WTC11 (cell line): ENCODE measurements around the gene RUNX1. TPM values are rescaled to one million over a fixed set of nuclear protein-coding genes. Genes with fewer than 3 reads are reported as not detected.

Experiments used
- ATAC-seq: fragments of 200-7000 bp; cut with Tn5 transposase; 2 replicates; pipeline ENCODE4 v1.10.0; 2021; ENCODE audit warnings: mild to moderate bottlenecking, moderate library complexity
- CTCF ChIA-PET: fragments of 300-600 bp; sonication (Branson Sonifier 250); formaldehyde crosslinking; loops from one replicate; lab custom pipeline; 2021; ENCODE audit warnings: antibody characterized with exemption; lab: Charles Lee
- POLR2A ChIA-PET: fragments of 350-600 bp; sonication (Branson Sonifier 250); formaldehyde crosslinking; loops from one replicate; lab custom pipeline; 2021; ENCODE audit warnings: antibody characterized with exemption; lab: Charles Lee
- DNase-seq: peaks from one replicate; pipeline ENCODE4 v3.0.0; 2021; ENCODE audit warnings: low spot score
- H3K27ac Mint-ChIP-seq: 2 replicates; pipeline ENCODE4 v1.8.0; 2021; ENCODE audit warnings: mixed read lengths
- H3K27me3 Mint-ChIP-seq: 2 replicates; pipeline ENCODE4 v1.8.0; 2021; ENCODE audit warnings: low read depth, mild to moderate bottlenecking, moderate library complexity, mixed read lengths
- H3K36me3 Mint-ChIP-seq: 2 replicates; pipeline ENCODE4 v1.8.0; 2021; ENCODE audit warnings: mixed read lengths
- H3K4me1 Mint-ChIP-seq: 2 replicates; pipeline ENCODE4 v1.8.0; 2022; ENCODE audit warnings: mixed read lengths
- H3K4me3 Mint-ChIP-seq: 2 replicates; pipeline ENCODE4 v1.8.0; 2021; ENCODE audit warnings: mild to moderate bottlenecking, moderate library complexity, mixed read lengths
- H3K9me3 Mint-ChIP-seq: 2 replicates; pipeline ENCODE4 v1.8.0; 2021; ENCODE audit warnings: mixed read lengths
- ETV6 ChIP-seq: sonication (generic); formaldehyde crosslinking; IDR thresholded peaks from 2 replicates; pipeline ENCODE4 v1.8.1; 2022; ENCODE audit warnings: mild to moderate bottlenecking, missing genetic modification reagents
- GABPB1 ChIP-seq: sonication (generic); formaldehyde crosslinking; IDR thresholded peaks from 2 replicates; pipeline ENCODE4 v1.8.1; 2023; ENCODE audit warnings: mild to moderate bottlenecking, missing genetic modification reagents
- NFYB ChIP-seq: sonication (generic); formaldehyde crosslinking; conservative IDR thresholded peaks from 2 replicates; pipeline ENCODE4 v1.8.0; 2022; ENCODE audit warnings: low read depth, missing genetic modification reagents
- NR2C2 ChIP-seq: sonication (generic); formaldehyde crosslinking; IDR thresholded peaks from 2 replicates; pipeline ENCODE4 v1.8.0; 2022; ENCODE audit warnings: mild to moderate bottlenecking, missing genetic modification reagents
- RELA ChIP-seq: sonication (generic); formaldehyde crosslinking; IDR thresholded peaks from 2 replicates; pipeline ENCODE4 v1.8.1; 2022; ENCODE audit warnings: missing genetic modification reagents, mild to moderate bottlenecking, borderline replicate concordance
- ZNF219 ChIP-seq: sonication (generic); formaldehyde crosslinking; IDR thresholded peaks from 2 replicates; pipeline ENCODE4 v1.8.0; 2023; ENCODE audit warnings: missing genetic modification reagents, mild to moderate bottlenecking, borderline replicate concordance
- ZNF671 ChIP-seq: fragments of 250-450 bp; sonication (Bioruptor Pico); IDR thresholded peaks from 2 replicates; pipeline ENCODE4 v1.8.0; 2021; ENCODE audit warnings: mild to moderate bottlenecking
- total RNA-seq: library from RNA; stranded (reverse); gene quantifications from 3 replicates; pipeline ENCODE4 v1.2.3, GENCODE V29; 2021
- TF ChIP-seq, protein P1 (sequence below): sonication (generic); formaldehyde crosslinking; IDR thresholded peaks from 2 replicates; pipeline ENCODE4 v1.8.1; 2022; ENCODE audit warnings: low read depth, mild to moderate bottlenecking, moderate library complexity, missing genetic modification reagents, borderline replicate concordance
- TF ChIP-seq, protein P2 (sequence below): sonication (generic); formaldehyde crosslinking; conservative IDR thresholded peaks from 2 replicates; pipeline ENCODE4 v1.8.1; 2022; ENCODE audit warnings: mild to moderate bottlenecking, missing genetic modification reagents
- TF ChIP-seq, protein P3 (sequence below): fragments of 200-600 bp; IDR thresholded peaks from 2 replicates; pipeline ENCODE4 v1.8.0; 2022; ENCODE audit warnings: antibody characterized with exemption
- TF ChIP-seq, protein P4 (sequence below): sonication (generic); formaldehyde crosslinking; IDR thresholded peaks from 2 replicates; pipeline ENCODE4 v1.8.1; 2023; ENCODE audit warnings: mild to moderate bottlenecking, missing genetic modification reagents, borderline replicate concordance
- TF ChIP-seq, protein P5 (sequence below): sonication (generic); formaldehyde crosslinking; IDR thresholded peaks from 2 replicates; pipeline ENCODE4 v1.8.0; 2022; ENCODE audit warnings: mild to moderate bottlenecking, missing genetic modification reagents
- TF ChIP-seq, protein P6 (sequence below): sonication (generic); formaldehyde crosslinking; IDR thresholded peaks from 2 replicates; pipeline ENCODE4 v1.8.1; 2023; ENCODE audit warnings: mild to moderate bottlenecking, missing genetic modification reagents

The RUNX1 gene
- total RNA-seq, 1 experiment from 2014 or later, result 2.2 TPM

DNA sequence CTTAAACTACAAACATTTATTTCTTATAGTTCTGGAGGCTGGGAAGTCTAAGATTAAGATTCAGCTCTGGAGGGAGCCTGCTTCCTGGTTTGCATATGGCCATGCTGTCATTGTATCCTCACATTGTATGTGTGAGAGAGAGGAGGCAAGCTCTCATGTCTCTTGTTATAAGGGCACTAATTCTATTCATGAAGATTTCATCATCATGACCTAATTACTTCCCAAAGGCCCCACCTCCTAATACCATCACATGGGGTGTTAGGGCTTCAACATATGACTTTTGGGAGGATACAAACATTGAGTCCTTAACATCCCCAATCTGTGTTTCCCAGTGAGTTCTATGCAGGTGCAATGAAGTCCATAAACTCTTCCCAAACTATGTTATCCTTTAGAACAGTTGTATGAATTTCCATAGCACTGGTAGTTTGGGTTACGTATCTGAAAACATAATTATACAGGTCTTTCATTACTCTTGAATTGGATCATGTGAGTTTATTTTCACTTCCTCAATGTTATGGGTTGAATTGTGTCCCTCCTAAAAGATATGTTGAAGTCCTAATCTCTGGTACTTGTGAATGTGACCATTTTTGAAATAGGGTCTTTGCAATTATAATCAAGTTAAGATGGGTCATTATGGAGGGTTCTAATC is 124.2 kb downstream of the RUNX1 start:
- H3K36me3 Mint-ChIP-seq, result no peaks in the 10 kb centered on the region
- POLR2A ChIA-PET, result no interaction called here
- H3K9me3 Mint-ChIP-seq, result peaks cover 4% of the 10 kb centered on the region; the same call in 1 of the 2 replicates
- no peak overlapping the region for H3K27ac Mint-ChIP-seq
- CTCF ChIA-PET, result no interaction called here
- DNase-seq (no peak), ATAC-seq (no peak)
- H3K4me1 Mint-ChIP-seq, result peaks cover 4% of the 10 kb centered on the region; the same call in 1 of the 2 replicates
- no peak overlapping the region for H3K4me3 Mint-ChIP-seq
- TF ChIP-seq, protein P1, sequence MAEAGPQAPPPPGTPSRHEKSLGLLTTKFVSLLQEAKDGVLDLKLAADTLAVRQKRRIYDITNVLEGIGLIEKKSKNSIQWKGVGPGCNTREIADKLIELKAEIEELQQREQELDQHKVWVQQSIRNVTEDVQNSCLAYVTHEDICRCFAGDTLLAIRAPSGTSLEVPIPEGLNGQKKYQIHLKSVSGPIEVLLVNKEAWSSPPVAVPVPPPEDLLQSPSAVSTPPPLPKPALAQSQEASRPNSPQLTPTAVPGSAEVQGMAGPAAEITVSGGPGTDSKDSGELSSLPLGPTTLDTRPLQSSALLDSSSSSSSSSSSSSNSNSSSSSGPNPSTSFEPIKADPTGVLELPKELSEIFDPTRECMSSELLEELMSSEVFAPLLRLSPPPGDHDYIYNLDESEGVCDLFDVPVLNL, result no peak
- no peak for TF ChIP-seq GABPB1 (CRISPR knock-in tag)
- TF ChIP-seq, protein P2, sequence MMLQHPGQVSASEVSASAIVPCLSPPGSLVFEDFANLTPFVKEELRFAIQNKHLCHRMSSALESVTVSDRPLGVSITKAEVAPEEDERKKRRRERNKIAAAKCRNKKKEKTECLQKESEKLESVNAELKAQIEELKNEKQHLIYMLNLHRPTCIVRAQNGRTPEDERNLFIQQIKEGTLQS (CRISPR knock-in tag), result no peak
- no peak for TF ChIP-seq ZNF219
- no peak for TF ChIP-seq ZNF671 (CRISPR knock-in tag)
- TF ChIP-seq, protein P3, sequence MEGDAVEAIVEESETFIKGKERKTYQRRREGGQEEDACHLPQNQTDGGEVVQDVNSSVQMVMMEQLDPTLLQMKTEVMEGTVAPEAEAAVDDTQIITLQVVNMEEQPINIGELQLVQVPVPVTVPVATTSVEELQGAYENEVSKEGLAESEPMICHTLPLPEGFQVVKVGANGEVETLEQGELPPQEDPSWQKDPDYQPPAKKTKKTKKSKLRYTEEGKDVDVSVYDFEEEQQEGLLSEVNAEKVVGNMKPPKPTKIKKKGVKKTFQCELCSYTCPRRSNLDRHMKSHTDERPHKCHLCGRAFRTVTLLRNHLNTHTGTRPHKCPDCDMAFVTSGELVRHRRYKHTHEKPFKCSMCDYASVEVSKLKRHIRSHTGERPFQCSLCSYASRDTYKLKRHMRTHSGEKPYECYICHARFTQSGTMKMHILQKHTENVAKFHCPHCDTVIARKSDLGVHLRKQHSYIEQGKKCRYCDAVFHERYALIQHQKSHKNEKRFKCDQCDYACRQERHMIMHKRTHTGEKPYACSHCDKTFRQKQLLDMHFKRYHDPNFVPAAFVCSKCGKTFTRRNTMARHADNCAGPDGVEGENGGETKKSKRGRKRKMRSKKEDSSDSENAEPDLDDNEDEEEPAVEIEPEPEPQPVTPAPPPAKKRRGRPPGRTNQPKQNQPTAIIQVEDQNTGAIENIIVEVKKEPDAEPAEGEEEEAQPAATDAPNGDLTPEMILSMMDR, result no peak
- H3K27me3 Mint-ChIP-seq, result no peaks in the 10 kb centered on the region

DNA sequence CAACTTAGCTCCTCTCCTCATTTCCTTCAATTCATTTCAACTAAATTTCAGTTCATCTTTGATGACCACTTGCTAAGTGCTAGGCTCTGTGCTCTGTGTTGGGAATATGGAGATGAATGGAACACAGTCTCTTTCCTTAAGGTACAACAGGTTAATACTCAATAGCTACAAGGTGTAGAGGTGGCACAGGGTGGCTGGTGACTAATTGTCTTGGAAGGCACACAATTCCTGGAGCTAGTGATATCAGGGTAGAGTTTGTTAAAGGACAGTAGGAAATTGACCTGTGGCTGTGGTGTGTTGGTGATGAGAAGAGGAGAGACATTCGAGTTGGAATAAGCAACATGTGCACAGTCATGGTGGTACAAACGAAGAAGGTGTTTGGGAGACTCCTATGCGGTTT is 124.9 kb downstream of the RUNX1 start:
- no peaks in the 10 kb centered on the region for H3K36me3 Mint-ChIP-seq

More for the DNA sequence above, 124.9 kb downstream of the RUNX1 start:
- peaks cover 4% of the 10 kb centered on the region; the same call in 1 of the 2 replicates for H3K9me3 Mint-ChIP-seq
- TF ChIP-seq, protein P4, sequence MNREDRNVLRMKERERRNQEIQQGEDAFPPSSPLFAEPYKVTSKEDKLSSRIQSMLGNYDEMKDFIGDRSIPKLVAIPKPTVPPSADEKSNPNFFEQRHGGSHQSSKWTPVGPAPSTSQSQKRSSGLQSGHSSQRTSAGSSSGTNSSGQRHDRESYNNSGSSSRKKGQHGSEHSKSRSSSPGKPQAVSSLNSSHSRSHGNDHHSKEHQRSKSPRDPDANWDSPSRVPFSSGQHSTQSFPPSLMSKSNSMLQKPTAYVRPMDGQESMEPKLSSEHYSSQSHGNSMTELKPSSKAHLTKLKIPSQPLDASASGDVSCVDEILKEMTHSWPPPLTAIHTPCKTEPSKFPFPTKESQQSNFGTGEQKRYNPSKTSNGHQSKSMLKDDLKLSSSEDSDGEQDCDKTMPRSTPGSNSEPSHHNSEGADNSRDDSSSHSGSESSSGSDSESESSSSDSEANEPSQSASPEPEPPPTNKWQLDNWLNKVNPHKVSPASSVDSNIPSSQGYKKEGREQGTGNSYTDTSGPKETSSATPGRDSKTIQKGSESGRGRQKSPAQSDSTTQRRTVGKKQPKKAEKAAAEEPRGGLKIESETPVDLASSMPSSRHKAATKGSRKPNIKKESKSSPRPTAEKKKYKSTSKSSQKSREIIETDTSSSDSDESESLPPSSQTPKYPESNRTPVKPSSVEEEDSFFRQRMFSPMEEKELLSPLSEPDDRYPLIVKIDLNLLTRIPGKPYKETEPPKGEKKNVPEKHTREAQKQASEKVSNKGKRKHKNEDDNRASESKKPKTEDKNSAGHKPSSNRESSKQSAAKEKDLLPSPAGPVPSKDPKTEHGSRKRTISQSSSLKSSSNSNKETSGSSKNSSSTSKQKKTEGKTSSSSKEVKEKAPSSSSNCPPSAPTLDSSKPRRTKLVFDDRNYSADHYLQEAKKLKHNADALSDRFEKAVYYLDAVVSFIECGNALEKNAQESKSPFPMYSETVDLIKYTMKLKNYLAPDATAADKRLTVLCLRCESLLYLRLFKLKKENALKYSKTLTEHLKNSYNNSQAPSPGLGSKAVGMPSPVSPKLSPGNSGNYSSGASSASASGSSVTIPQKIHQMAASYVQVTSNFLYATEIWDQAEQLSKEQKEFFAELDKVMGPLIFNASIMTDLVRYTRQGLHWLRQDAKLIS (CRISPR knock-in tag), result no peak
- TF ChIP-seq ETV6 (no peak), RELA (no peak), NFYB (CRISPR knock-in tag) (no peak), NR2C2 (no peak)
- TF ChIP-seq, protein P5, sequence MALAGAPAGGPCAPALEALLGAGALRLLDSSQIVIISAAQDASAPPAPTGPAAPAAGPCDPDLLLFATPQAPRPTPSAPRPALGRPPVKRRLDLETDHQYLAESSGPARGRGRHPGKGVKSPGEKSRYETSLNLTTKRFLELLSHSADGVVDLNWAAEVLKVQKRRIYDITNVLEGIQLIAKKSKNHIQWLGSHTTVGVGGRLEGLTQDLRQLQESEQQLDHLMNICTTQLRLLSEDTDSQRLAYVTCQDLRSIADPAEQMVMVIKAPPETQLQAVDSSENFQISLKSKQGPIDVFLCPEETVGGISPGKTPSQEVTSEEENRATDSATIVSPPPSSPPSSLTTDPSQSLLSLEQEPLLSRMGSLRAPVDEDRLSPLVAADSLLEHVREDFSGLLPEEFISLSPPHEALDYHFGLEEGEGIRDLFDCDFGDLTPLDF (CRISPR knock-in tag), result no peak
- TF ChIP-seq, protein P6, sequence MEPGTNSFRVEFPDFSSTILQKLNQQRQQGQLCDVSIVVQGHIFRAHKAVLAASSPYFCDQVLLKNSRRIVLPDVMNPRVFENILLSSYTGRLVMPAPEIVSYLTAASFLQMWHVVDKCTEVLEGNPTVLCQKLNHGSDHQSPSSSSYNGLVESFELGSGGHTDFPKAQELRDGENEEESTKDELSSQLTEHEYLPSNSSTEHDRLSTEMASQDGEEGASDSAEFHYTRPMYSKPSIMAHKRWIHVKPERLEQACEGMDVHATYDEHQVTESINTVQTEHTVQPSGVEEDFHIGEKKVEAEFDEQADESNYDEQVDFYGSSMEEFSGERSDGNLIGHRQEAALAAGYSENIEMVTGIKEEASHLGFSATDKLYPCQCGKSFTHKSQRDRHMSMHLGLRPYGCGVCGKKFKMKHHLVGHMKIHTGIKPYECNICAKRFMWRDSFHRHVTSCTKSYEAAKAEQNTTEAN (CRISPR knock-in tag), result no peak
- DNase-seq, result no peak
- ATAC-seq, result no peak
- ChIA-PET CTCF (no interaction called here), POLR2A (interaction anchor here (0.5 kb wide), 1 partner anchor 13 kb away, joined by 3 read pairs; no protein-coding TSS in a partner anchor)
- peaks cover 4% of the 10 kb centered on the region; the same call in 1 of the 2 replicates for H3K4me1 Mint-ChIP-seq
- H3K27me3 Mint-ChIP-seq, result no peaks in the 10 kb centered on the region
- no peak overlapping the region for H3K27ac Mint-ChIP-seq
- no peak overlapping the region for H3K4me3 Mint-ChIP-seq
